HepG2 (cell line): ENCODE measurements around the gene SNAP23. TPM values are rescaled to one million over a fixed set of nuclear protein-coding genes. Genes with fewer than 3 reads are reported as not detected.

ENCODE experiments used
- ATRX ChIP-seq: sonication (generic); formaldehyde crosslinking; IDR thresholded peaks from 2 replicates; pipeline ENCODE4 v1.4.0; 2020; ENCODE audit warnings: missing genetic modification reagents, borderline replicate concordance
- CAMTA2 ChIP-seq: sonication (generic); formaldehyde crosslinking; IDR thresholded peaks from 2 replicates; pipeline ENCODE4 v1.4.0; 2020; ENCODE audit warnings: mild to moderate bottlenecking, missing genetic modification reagents, borderline replicate concordance
- CCDC6 ChIP-seq: sonication (generic); formaldehyde crosslinking; IDR thresholded peaks from 2 replicates; pipeline ENCODE4 v1.8.1; 2022; ENCODE audit warnings: mild to moderate bottlenecking, missing genetic modification reagents, moderate library complexity
- CENPBD1 ChIP-seq: sonication (generic); formaldehyde crosslinking; IDR thresholded peaks from 2 replicates; pipeline ENCODE4 v1.8.0; 2022; ENCODE audit warnings: missing genetic modification reagents, low read depth, mild to moderate bottlenecking, borderline replicate concordance
- CHCHD3 ChIP-seq: sonication (generic); formaldehyde crosslinking; IDR thresholded peaks from 2 replicates; pipeline ENCODE4 v1.8.0; 2022; ENCODE audit warnings: mild to moderate bottlenecking, missing genetic modification reagents, moderate library complexity
- ERF ChIP-seq: IDR thresholded peaks from 2 replicates; pipeline ENCODE4 v1.6.1; 2018; ENCODE audit warnings: missing biosample characterization, missing genetic modification reagents
- HBP1 ChIP-seq: IDR thresholded peaks from 2 replicates; pipeline ENCODE4 v1.6.1; 2016; ENCODE audit warnings: low read depth, control low read depth
- KMT2B ChIP-seq: IDR thresholded peaks from 2 replicates; pipeline ENCODE4 v1.6.1; 2016; ENCODE audit warnings: missing genetic modification reagents, missing compliant biosample characterization
- MED13 ChIP-seq: sonication (generic); formaldehyde crosslinking; IDR thresholded peaks from 2 replicates; pipeline ENCODE4 v1.5.0; 2020; ENCODE audit warnings: missing genetic modification reagents
- MTA1 ChIP-seq: sonication (generic); formaldehyde crosslinking; IDR thresholded peaks from 2 replicates; pipeline ENCODE4 v1.4.0; 2020; ENCODE audit warnings: missing genetic modification reagents, mild to moderate bottlenecking, borderline replicate concordance
- NAIF1 ChIP-seq: sonication (generic); formaldehyde crosslinking; IDR thresholded peaks from 2 replicates; pipeline ENCODE4 v1.5.0; 2020; ENCODE audit warnings: mild to moderate bottlenecking, missing genetic modification reagents, borderline replicate concordance
- NFE2 ChIP-seq: sonication (generic); formaldehyde crosslinking; IDR thresholded peaks from 2 replicates; pipeline ENCODE4 v1.4.0; 2020; ENCODE audit warnings: missing genetic modification reagents
- POLR2A ChIP-seq, 2 experiments: IDR thresholded peaks; 2 replicates each; pipeline ENCODE4 v1.6.1; 2011; ENCODE audit warnings: low read depth in 2 of 2, low read length in 2 of 2, mild to moderate bottlenecking in 1 of 2, moderate library complexity in 1 of 2; ENCODE audit not compliant: insufficient read depth in 1 of 2
- SMARCC2 ChIP-seq: fragments of 450-650 bp; IDR thresholded peaks from 2 replicates; pipeline ENCODE4 v1.6.1; 2017; ENCODE audit warnings: antibody characterized with exemption, mild to moderate bottlenecking
- U2AF1 ChIP-seq: fragments of 200-400 bp; formaldehyde crosslinking; optimal IDR thresholded peaks from 2 replicates; pipeline ENCODE3; 2017; ENCODE audit warnings: mild to moderate bottlenecking, low read depth, low read length
- ZBTB26 ChIP-seq: IDR thresholded peaks from 2 replicates; pipeline ENCODE4 v1.6.1; 2016; ENCODE audit warnings: missing compliant biosample characterization, missing genetic modification reagents, borderline replicate concordance
- ZEB1 ChIP-seq: IDR thresholded peaks from 2 replicates; pipeline ENCODE4 v1.6.1; 2012; ENCODE audit warnings: mild to moderate bottlenecking, low read depth, inconsistent platforms; ENCODE audit not compliant: insufficient replicate concordance
- ZNF431 ChIP-seq: sonication (generic); formaldehyde crosslinking; IDR thresholded peaks from 2 replicates; pipeline ENCODE4 v1.9.0; 2022; ENCODE audit warnings: missing genetic modification reagents, low read depth, mild to moderate bottlenecking, borderline replicate concordance
- ZNF644 ChIP-seq: IDR thresholded peaks from 2 replicates; pipeline ENCODE4 v1.6.1; 2016; ENCODE audit warnings: low read depth
- ZNF782 ChIP-seq: sonication (generic); formaldehyde crosslinking; IDR thresholded peaks from 2 replicates; pipeline ENCODE4 v1.4.0; 2020; ENCODE audit warnings: missing genetic modification reagents, mild to moderate bottlenecking, borderline replicate concordance
- polyA plus RNA-seq, 8 experiments: library from polyadenylated mRNA; depleted of rRNA in 3 of 8; stranded (reverse) in 7 of 8; unstranded in 1 of 8; fragments of >200 nt; fragmentation: Illumina TruSeq in 4 of 8; extraction: Trizol in 4 of 8; gene quantifications; 2 replicates each; pipeline versions ENCODE4 v1.2.1 to v1.2.3, GENCODE V29; 2011 to 2016; ENCODE audit warnings: low read depth in 4 of 8, missing spikeins in 1 of 8, mixed read lengths in 1 of 8; ENCODE audit not compliant: insufficient read depth in 1 of 8
- total RNA-seq, 5 experiments: library from RNA; depleted of rRNA; stranded (reverse); fragments of >200 nt; fragmentation: Illumina TruSeq; extraction: Trizol; gene quantifications; 2 replicates each; pipeline ENCODE4 v1.2.3, GENCODE V29; 2016; ENCODE audit warnings: low read depth in 1 of 5
- TF ChIP-seq, protein P1 (sequence below): sonication (generic); formaldehyde crosslinking; IDR thresholded peaks from 2 replicates; pipeline ENCODE4 v1.4.0; 2020; ENCODE audit warnings: missing genetic modification reagents, borderline replicate concordance
- TF ChIP-seq, protein P2 (sequence below): sonication (generic); formaldehyde crosslinking; IDR thresholded peaks from 2 replicates; pipeline ENCODE4 v1.4.0; 2020; ENCODE audit warnings: missing genetic modification reagents

Gene SNAP23
- total and polyA plus RNA-seq, 2 of the 13 experiments (the other 11 are each of a cell fraction or from before 2014, with no cell fraction given), result 37.0 to 101 TPM

- no peak for TF ChIP-seq ERF
- TF ChIP-seq U2AF1, result no peak
- TF ChIP-seq NAIF1 (CRISPR knock-in tag), result no peak
- no peak for TF ChIP-seq ATRX (CRISPR knock-in tag)
- 0 out of 2 replicates have a peak, but pooled peaks have one; percentile 14 for TF ChIP-seq SMARCC2
- TF ChIP-seq ZNF431 (CRISPR knock-in tag), result no peak; the same call in 1 of the 2 replicates
- TF ChIP-seq ZNF644 (CRISPR knock-in tag), result no peak
- no peak for TF ChIP-seq CENPBD1
- TF ChIP-seq, protein P1, sequence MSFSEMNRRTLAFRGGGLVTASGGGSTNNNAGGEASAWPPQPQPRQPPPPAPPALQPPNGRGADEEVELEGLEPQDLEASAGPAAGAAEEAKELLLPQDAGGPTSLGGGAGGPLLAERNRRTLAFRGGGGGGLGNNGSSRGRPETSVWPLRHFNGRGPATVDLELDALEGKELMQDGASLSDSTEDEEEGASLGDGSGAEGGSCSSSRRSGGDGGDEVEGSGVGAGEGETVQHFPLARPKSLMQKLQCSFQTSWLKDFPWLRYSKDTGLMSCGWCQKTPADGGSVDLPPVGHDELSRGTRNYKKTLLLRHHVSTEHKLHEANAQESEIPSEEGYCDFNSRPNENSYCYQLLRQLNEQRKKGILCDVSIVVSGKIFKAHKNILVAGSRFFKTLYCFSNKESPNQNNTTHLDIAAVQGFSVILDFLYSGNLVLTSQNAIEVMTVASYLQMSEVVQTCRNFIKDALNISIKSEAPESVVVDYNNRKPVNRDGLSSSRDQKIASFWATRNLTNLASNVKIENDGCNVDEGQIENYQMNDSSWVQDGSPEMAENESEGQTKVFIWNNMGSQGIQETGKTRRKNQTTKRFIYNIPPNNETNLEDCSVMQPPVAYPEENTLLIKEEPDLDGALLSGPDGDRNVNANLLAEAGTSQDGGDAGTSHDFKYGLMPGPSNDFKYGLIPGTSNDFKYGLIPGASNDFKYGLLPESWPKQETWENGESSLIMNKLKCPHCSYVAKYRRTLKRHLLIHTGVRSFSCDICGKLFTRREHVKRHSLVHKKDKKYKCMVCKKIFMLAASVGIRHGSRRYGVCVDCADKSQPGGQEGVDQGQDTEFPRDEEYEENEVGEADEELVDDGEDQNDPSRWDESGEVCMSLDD (CRISPR knock-in tag), result no peak
- TF ChIP-seq NFE2 (CRISPR knock-in tag), result no peak
- peak; percentile 68 for TF ChIP-seq KMT2B (CRISPR knock-in tag)
- no peak for TF ChIP-seq ZEB1
- TF ChIP-seq, protein P2, sequence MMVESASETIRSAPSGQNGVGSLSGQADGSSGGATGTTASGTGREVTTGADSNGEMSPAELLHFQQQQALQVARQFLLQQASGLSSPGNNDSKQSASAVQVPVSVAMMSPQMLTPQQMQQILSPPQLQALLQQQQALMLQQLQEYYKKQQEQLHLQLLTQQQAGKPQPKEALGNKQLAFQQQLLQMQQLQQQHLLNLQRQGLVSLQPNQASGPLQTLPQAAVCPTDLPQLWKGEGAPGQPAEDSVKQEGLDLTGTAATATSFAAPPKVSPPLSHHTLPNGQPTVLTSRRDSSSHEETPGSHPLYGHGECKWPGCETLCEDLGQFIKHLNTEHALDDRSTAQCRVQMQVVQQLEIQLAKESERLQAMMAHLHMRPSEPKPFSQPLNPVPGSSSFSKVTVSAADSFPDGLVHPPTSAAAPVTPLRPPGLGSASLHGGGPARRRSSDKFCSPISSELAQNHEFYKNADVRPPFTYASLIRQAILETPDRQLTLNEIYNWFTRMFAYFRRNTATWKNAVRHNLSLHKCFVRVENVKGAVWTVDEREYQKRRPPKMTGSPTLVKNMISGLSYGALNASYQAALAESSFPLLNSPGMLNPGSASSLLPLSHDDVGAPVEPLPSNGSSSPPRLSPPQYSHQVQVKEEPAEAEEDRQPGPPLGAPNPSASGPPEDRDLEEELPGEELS (CRISPR knock-in tag), result no peak
- no peak for TF ChIP-seq ZBTB26
- 0 out of 2 replicates have a peak, but pooled peaks have one; percentile 48 for TF ChIP-seq MTA1
- TF ChIP-seq CAMTA2, result no peak
- no peak for TF ChIP-seq MED13 (CRISPR knock-in tag)
- TF ChIP-seq HBP1 (CRISPR knock-in tag), result no peak; the same call in 1 of the 2 replicates
- no peak for TF ChIP-seq CHCHD3 (CRISPR knock-in tag)
- TF ChIP-seq CCDC6 (CRISPR knock-in tag), result no peak
- no peak for TF ChIP-seq ZNF782 (CRISPR knock-in tag)
- TF ChIP-seq POLR2A (IDR thresholded peaks at IDR 0.05; ENCODE audit: insufficient read depth in 1 of 2, low read depth in 2 of 2, low read length in 2 of 2), result peak; percentile 74 to 88
Measured at GRCh38 chr15:42495361-42496212, at the start of gene SNAP23 (continued).
